Measurements from ENCODE around the gene POLR3B. TPM values are rescaled to one million over a fixed set of nuclear protein-coding genes. Genes with fewer than 3 reads are reported as not detected.

The POLR3B gene
- 8.4 and 12.9 TPM in 2 replicates for total RNA-seq (2021)
- Bru-seq, nascent RNA, result percentile 72 among the genes with signal in this experiment
- percentile 53 among the genes with signal in this experiment for BruChase-seq, experiment 1, labeled RNA remaining after a 2-hour chase
- BruChase-seq, experiment 2, labeled RNA remaining after a 6-hour chase, result percentile 65 among the genes with signal in this experiment
- long read RNA-seq, full-length matches to known transcripts, result 16 of 49 reads
- long read RNA-seq, partial matches to known transcripts, result 31 of 49 reads
- long read RNA-seq, other reads (novel, unspliced or antisense), result 2 of 49 reads

GRCh38 chr12:106357549-106358395, at the start of gene POLR3B:
POLR3B (plus strand) TSS chr12:106357748; CDS start chr12:106357880, 132 bp downstream.
- TSS peak; percentile 85 for BruUV-seq (replicated peaks)
- H3F3A ChIP-seq (ENCODE audit: insufficient read depth, low read depth), result peaks cover 17% of the 10 kb centered on the region
- ChIA-PET POLR2A (ENCODE audit: unreplicated experiment) (interaction anchor here (0.5 to 0.9 kb wide), 3 partner anchors 57 to 599 kb away, joined by 3 to 4 read pairs (median 4); no protein-coding TSS in a partner anchor), CTCF (interaction anchor here (0.6 to 1.9 kb wide), 7 partner anchors 15 to 1666 kb away, joined by 3 to 6 read pairs (median 3); no protein-coding TSS in a partner anchor)
- no peaks in the 10 kb centered on the region for H3K36me3 ChIP-seq (ENCODE audit: low read depth)
- intact Hi-C loops (cut with micrococcal nuclease; ENCODE audit: unreplicated experiment), result loop anchor here (1.0 to 2.0 kb wide), 4 partner anchors 12 to 563 kb away; no protein-coding TSS in a partner anchor
- no peaks in the 10 kb centered on the region for H3K9me3 ChIP-seq (ENCODE audit: insufficient read depth, low read depth)
- peak within 1 kb of the TSS; percentile 91 for H3K4me2 ChIP-seq
- H3K27ac ChIP-seq, result peak within 1 kb of the TSS; percentile 95
- no peaks in the 10 kb centered on the region for H3K27me3 ChIP-seq (ENCODE audit: insufficient read depth, low read depth)
- DNase-seq, result peak; percentile 84 to 92
- H4K20me1 ChIP-seq (ENCODE audit: insufficient read depth), result no peaks in the 10 kb centered on the region
- TF ChIP-seq EZH2 (IDR thresholded peaks at IDR 0.05; ENCODE audit: low read depth) (no peak), CTCF (conservative IDR thresholded peaks at IDR 0.05) (peak; percentile 88)
- peak within 1 kb of the TSS; percentile 66 for H3K4me3 ChIP-seq
- peaks cover 40% of the 10 kb centered on the region for H3K79me2 ChIP-seq (ENCODE audit: low read depth)
- peaks cover 30% of the 10 kb centered on the region for H3K4me1 ChIP-seq (replicated peaks; ENCODE audit: insufficient read depth)
- H2AFZ ChIP-seq, result peak within 1 kb of the TSS; percentile 89
- no peaks in the 10 kb centered on the region for H3K9me2 ChIP-seq (ENCODE audit: insufficient read depth)

GRCh38 chr12:106308121-106308520, 49.4 kb upstream of the POLR3B start:
- H3K4me2 ChIP-seq, result no peak overlapping the region
- H3K27me3 ChIP-seq (ENCODE audit: insufficient read depth, low read depth), result no peaks in the 10 kb centered on the region
- H3K79me2 ChIP-seq (ENCODE audit: low read depth), result peaks cover 33% of the 10 kb centered on the region
- H4K20me1 ChIP-seq (ENCODE audit: insufficient read depth), result no peaks in the 10 kb centered on the region
- H3K4me3 ChIP-seq, result no peak overlapping the region
- intact Hi-C loops (cut with micrococcal nuclease; ENCODE audit: unreplicated experiment), result loop anchor here (10.0 kb wide), 1 partner anchor 173 kb away; the partner anchor contains the start of gene NUAK1
- no TSS peak for BruUV-seq (replicated peaks)
- H3F3A ChIP-seq (ENCODE audit: insufficient read depth, low read depth), result peaks cover 20% of the 10 kb centered on the region; the same call in 1 of the 2 replicates
- no peak overlapping the region for H2AFZ ChIP-seq
- ChIA-PET POLR2A (ENCODE audit: unreplicated experiment) (no interaction called here), CTCF (no interaction called here)
- no peak for DNase-seq
- peaks cover 48% of the 10 kb centered on the region for H3K4me1 ChIP-seq (replicated peaks; ENCODE audit: insufficient read depth)
- no peaks in the 10 kb centered on the region for H3K9me3 ChIP-seq (ENCODE audit: insufficient read depth, low read depth)
- H3K27ac ChIP-seq, result no peak overlapping the region
- no peak for TF ChIP-seq EZH2 (IDR thresholded peaks at IDR 0.05; ENCODE audit: low read depth)
- no peak for TF ChIP-seq CTCF (conservative IDR thresholded peaks at IDR 0.05)
- H3K9me2 ChIP-seq (ENCODE audit: insufficient read depth), result no peaks in the 10 kb centered on the region
- no peaks in the 10 kb centered on the region for H3K36me3 ChIP-seq (ENCODE audit: low read depth)

GRCh38 chr12:106308611-106309010, 48.9 kb upstream of the POLR3B start:
- DNase-seq, result no peak
- Histone ChIP-seq H2AFZ (no peak overlapping the region), H3K27me3 (ENCODE audit: insufficient read depth, low read depth) (no peaks in the 10 kb centered on the region), H3K4me3 (no peak overlapping the region), H3F3A (ENCODE audit: insufficient read depth, low read depth) (peaks cover 20% of the 10 kb centered on the region; the same call in 1 of the 2 replicates), H3K27ac (no peak overlapping the region), H3K4me2 (no peak overlapping the region), H3K79me2 (ENCODE audit: low read depth) (peaks cover 28% of the 10 kb centered on the region), H4K20me1 (ENCODE audit: insufficient read depth) (no peaks in the 10 kb centered on the region), H3K36me3 (ENCODE audit: low read depth) (no peaks in the 10 kb centered on the region), H3K4me1 (replicated peaks; ENCODE audit: insufficient read depth) (peaks cover 45% of the 10 kb centered on the region), H3K9me3 (ENCODE audit: insufficient read depth, low read depth) (no peaks in the 10 kb centered on the region), H3K9me2 (ENCODE audit: insufficient read depth) (no peaks in the 10 kb centered on the region)
- CTCF ChIA-PET, result no interaction called here
- POLR2A ChIA-PET (ENCODE audit: unreplicated experiment), result interaction anchor here (0.7 kb wide), 1 partner anchor 24 kb away, joined by 4 read pairs; no protein-coding TSS in a partner anchor
- TF ChIP-seq CTCF (conservative IDR thresholded peaks at IDR 0.05) (no peak), EZH2 (IDR thresholded peaks at IDR 0.05; ENCODE audit: low read depth) (no peak)
- BruUV-seq (replicated peaks), result no TSS peak
- intact Hi-C loops (cut with micrococcal nuclease; ENCODE audit: unreplicated experiment), result loop anchor here (10.0 kb wide), 1 partner anchor 174 kb away; the partner anchor contains the start of gene NUAK1
